GM20000 (cell line): ENCODE data around the gene ZC3H4.
A peak's percentile ranks its signal among the peaks of the same experiment; 100 is the strongest.
"Not testable (repeated sequence)": the region's sequence is repeated elsewhere in the genome, so short reads cannot be mapped to it uniquely, and the experiment has no call there.

Experiments
- DNase-seq: peaks from one replicate; pipeline ENCODE4 v3.0.0; 2012; ENCODE audit warnings: low spot score
- CTCF ChIP-seq: IDR thresholded peaks from 2 replicates; pipeline ENCODE4 v1.5.1; 2012; ENCODE audit warnings: mild to moderate bottlenecking, control low read depth; ENCODE audit errors: extremely low read depth, missing control alignments

The ZC3H4 gene

GRCh38 chr19:47056411-47056810 lies 57.2 kb downstream of the ZC3H4 start:
- no peak for DNase-seq

GRCh38 chr19:47050562-47050961 lies 63.0 kb downstream of the ZC3H4 start:
- DNase-seq = not testable (repeated sequence)

More at GRCh38 chr19:47056411-47056810, 57.2 kb downstream of the ZC3H4 start:
- TF ChIP-seq CTCF = no peak

GRCh38 chr19:47049307-47049700 lies 64.3 kb downstream of the ZC3H4 start:
- no peak for DNase-seq
- TF ChIP-seq CTCF = no peak

- peak; percentile 98 for DNase-seq
- no peak for TF ChIP-seq CTCF
Measured at GRCh38 chr19:47047763-47048405, 65.7 kb downstream of the ZC3H4 start.

- no peak for TF ChIP-seq CTCF
- no peak for DNase-seq
Measured at GRCh38 chr19:47047272-47047762, 66.3 kb downstream of the ZC3H4 start.

GRCh38 chr19:47045867-47046470 lies 67.6 kb downstream of the ZC3H4 start:
- TF ChIP-seq CTCF = no peak

GRCh38 chr19:47044946-47045866 lies 68.4 kb downstream of the ZC3H4 start:
- DNase-seq = no peak
- TF ChIP-seq CTCF = no peak

More at GRCh38 chr19:47045867-47046470, 67.6 kb downstream of the ZC3H4 start:
- DNase-seq = no peak
